GM20000 (cell line): ENCODE data around the gene PRUNE2.

ENCODE experiments used
- DNase-seq: peaks from one replicate; pipeline ENCODE4 v3.0.0; 2012; ENCODE audit warnings: low spot score
- TF ChIP-seq, protein P1 (sequence below): IDR thresholded peaks from 2 replicates; pipeline ENCODE4 v1.5.1; 2012; ENCODE audit warnings: mild to moderate bottlenecking, control low read depth; ENCODE audit errors: extremely low read depth, missing control alignments

The PRUNE2 gene

GRCh38 chr9:76798527-76798926 lies 107.4 kb downstream of the PRUNE2 start:
- peak; percentile 20 for DNase-seq
- TF ChIP-seq, protein P1, sequence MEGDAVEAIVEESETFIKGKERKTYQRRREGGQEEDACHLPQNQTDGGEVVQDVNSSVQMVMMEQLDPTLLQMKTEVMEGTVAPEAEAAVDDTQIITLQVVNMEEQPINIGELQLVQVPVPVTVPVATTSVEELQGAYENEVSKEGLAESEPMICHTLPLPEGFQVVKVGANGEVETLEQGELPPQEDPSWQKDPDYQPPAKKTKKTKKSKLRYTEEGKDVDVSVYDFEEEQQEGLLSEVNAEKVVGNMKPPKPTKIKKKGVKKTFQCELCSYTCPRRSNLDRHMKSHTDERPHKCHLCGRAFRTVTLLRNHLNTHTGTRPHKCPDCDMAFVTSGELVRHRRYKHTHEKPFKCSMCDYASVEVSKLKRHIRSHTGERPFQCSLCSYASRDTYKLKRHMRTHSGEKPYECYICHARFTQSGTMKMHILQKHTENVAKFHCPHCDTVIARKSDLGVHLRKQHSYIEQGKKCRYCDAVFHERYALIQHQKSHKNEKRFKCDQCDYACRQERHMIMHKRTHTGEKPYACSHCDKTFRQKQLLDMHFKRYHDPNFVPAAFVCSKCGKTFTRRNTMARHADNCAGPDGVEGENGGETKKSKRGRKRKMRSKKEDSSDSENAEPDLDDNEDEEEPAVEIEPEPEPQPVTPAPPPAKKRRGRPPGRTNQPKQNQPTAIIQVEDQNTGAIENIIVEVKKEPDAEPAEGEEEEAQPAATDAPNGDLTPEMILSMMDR = no peak

DNA sequence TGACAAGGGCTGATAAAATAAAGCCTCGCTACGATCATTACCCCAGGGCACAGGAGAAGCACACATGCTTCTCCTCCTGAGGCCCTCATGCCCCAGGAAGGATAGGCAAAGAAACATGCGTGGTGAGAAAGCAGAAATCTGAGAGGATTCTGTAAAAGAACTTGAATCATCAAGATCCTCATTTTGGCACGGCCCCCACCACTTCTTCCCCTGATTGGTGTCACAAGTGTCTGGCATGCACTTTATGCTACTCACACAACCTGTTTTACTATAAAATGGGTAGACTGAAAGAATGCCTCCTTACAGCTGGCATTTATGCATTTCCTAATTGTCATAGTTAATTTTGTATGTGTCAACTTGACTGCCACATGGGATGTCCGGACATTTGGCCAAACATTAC lies 109.6 kb downstream of the PRUNE2 start:
- no peak for DNase-seq
- TF ChIP-seq, protein P1 = no peak

- DNase-seq = no peak
- TF ChIP-seq, protein P1 = no peak
Measured at GRCh38 chr9:76793784-76794431, 112.0 kb downstream of the PRUNE2 start.

DNA sequence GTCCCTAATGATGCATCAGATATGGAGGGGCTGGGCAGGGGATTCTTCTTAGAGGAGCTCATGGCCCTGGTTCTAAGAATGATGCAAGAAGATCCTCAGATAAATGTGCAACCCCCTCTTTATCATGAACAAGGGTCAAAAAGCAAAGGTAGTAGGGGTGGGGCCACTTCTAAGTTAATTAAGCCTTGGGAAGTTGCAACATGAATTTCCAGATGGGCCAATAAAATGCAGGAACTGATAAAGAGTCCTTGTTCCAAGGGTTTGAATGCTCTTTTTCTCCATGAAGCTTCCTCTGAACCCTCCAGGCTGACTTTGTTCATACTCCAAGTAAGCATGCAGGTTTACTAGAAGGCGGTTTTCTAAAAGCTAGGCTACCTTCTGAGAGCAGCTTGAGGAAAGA lies 116.1 kb downstream of the PRUNE2 start:
- TF ChIP-seq, protein P1 = no peak
- no peak for DNase-seq

DNA sequence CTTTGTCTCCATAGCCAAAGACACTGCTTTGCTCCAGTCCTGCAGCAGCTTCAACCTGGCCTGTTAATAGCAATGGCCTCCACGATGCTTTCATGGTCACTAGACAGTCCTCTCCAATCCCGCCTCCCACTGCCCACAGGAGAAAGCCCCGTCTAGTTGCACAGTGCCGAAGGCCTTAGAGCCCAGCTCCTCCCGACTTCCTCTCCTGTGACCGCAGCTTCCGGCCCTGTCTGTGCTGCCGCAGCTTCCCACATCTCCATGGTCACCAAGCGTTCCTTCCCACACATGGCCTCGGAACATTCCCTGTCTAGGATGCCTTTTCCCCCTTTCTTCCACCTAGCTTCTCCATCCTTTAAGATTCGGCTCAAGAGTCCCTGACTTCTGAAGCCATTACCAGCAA lies 118.2 kb downstream of the PRUNE2 start:
- no peak for DNase-seq
- TF ChIP-seq, protein P1 = no peak

- TF ChIP-seq, protein P1 = no peak
- no peak for DNase-seq
Measured at GRCh38 chr9:76785501-76785900, 120.4 kb downstream of the PRUNE2 start.

GRCh38 chr9:76784881-76785280 lies 121.0 kb downstream of the PRUNE2 start:
- DNase-seq = no peak
- TF ChIP-seq, protein P1 = no peak
